GM21528 (cell line): ENCODE measurements around the gene MYOM3.
"Not testable (repeated sequence)": the region's sequence is repeated elsewhere in the genome, so short reads cannot be mapped to it uniquely, and the experiment has no call there.

Source experiments
- ATAC-seq: cut with Tn5 transposase; IDR thresholded peaks from one replicate; pipeline ENCODE4 v1.9.1; 2021; ENCODE audit warnings: mild to moderate bottlenecking, moderate library complexity; ENCODE audit not compliant: unreplicated experiment, low FRiP score

MYOM3 gene

DNA sequence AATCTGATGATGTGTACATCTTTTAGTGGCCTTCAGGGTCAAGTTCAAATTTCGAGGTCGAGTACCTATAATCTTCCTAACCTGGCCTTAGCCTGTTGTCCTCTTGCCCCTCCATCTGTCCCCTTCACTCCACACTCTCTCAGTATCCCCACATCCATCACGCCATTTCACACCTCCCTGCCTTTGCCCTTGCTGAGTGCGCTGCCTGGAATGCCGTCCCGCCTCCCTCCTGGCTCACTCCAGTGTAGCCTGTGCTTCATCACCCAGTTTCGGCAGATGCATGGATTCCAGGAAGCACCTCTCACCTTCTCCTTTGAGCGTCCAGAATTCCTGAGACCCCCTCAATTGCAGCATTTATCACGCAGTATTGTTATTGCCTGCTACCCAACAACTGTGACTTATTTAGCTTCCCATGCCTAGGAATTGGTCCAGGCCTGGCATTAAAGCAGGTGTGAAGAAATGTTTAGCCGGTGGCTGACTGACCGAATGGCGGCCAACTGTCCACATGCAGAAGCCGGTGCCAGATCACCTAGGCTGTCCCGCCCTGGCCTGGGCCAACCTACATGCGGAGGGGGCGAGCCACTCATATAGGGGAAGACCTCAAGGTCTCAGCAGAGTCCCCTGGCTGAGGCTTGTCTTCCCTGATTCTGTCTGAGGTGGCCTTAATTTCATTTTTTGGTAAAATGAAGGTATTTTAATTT, 34.5 kb downstream of the MYOM3 start:
- no peak for ATAC-seq

GRCh38 chr1:24075946-24076345, 36.0 kb downstream of the MYOM3 start:
- no peak for ATAC-seq

DNA sequence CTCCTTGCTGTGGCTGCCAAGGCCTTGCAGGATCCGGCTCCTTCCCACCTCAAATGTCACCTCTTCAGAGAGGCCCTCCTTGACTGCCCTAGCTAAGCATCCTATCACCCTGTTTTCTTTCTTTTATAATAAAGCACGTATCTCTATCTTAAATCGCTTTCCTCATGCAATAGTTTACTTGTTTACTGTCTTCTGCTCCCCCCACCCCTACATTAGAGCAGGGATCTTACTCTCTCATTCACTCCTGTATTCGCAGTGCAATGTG, 36.4 kb downstream of the MYOM3 start:
- ATAC-seq = no peak

DNA sequence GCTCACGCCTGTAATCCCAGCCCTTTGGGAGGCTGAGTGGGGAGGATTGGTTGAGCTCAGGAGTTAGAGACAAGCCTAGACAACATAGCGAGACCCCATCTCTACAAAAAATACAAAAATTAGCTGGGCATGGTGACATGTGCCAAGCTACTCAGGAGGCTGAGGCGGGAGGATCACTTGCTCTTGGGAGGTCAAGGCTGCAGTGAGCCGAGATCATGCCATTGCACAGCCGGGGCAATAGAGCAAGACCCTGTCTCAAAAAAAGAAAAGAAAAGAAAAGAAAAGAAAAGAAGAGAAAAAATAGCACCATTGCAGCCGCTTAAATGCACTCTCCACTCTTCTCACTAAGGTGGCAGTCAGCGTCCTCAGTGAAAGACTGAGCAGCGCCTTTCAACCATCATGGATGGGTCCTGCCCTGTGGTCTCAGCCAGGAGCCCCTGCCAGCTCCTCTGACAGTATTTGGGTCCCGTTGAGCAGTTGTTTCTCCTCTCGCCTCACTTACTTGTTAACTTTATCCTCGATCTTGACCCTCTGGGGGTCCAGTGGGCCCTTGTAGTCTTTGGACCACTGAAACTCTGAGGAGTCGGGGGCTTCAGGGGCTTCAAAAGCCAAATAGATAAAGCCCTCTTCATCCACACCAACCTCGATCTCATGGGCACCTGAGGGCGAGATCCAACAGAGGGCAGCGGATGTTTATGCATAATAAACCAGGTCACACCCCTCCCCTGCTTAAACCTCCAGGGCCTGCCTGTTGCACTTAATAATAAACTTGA, 36.9 kb downstream of the MYOM3 start:
- ATAC-seq = no peak

DNA sequence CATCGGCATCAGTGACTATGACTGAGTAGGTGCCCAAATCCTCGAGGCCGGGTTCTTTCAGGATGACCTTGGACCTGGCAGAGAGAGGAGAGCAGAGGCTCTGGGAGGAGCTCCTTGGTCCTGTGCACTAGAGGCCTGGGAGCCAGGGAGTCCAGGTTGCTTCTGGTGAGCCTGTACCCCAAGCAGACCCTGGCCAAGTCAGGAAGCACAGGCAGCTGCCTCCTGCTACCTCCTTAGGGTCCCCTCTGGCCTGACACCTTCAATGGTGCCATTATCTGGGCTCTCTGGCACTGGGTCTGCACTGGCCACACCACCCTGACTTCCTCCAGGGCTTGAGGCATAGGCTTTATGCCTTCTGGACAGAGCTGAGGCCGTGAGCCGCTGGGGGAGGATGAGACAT, 37.7 kb downstream of the MYOM3 start:
- ATAC-seq = no peak

- ATAC-seq = no peak
Measured at GRCh38 chr1:24071941-24072340, 40.0 kb downstream of the MYOM3 start.

DNA sequence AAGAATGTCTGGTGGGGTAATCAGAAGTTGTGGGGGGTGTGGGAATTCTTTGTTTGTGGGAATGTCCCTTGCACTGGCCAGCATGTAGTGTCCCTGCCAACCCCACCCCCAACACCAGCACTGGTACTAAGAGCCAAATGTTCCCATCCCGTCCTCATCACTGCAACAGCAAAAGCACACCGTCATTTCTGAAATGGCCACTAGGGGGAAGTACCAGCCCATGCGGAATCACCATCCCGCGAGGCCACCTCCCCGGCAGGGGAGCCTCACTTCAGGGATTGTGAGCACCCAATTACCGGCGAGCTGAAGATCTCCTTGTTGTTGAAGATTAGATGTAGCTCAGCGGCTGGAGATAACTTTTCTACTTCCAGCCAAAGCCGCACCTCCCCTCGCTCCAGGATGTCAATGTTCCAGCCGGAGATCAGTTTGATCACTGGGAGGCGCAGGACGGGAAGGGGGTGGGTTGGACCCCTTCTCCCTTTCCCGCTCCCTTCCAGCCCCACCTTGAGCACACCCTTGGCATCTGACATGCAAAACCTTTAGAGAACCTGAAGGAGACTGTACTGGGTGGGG, 41.0 kb downstream of the MYOM3 start:
- ATAC-seq = no peak

DNA sequence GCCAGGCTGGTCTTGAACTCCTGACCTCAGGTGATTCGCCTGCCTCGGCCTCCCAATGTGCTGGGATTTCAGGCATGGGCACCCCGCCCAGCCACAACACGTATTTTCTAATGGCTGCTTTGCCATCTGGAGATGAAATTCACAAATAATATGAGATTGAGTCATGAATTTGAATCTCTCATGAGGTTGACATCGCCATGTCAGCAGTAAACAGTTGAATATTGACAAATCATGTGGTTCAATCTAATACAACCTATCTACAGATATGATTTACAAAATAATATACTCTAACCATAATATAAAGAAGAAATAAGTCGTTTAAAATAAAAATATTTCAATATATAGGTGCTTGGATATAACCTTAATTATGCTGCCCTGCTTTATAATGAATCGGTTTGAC, 42.1 kb downstream of the MYOM3 start:
- ATAC-seq = no peak

GRCh38 chr1:24067978-24068377, 44.0 kb downstream of the MYOM3 start:
- ATAC-seq = no peak

- no peak for ATAC-seq
Measured at GRCh38 chr1:24065304-24065703, 46.6 kb downstream of the MYOM3 start.

- ATAC-seq = no peak
Measured at GRCh38 chr1:24062221-24062620, 49.7 kb downstream of the MYOM3 start.

DNA sequence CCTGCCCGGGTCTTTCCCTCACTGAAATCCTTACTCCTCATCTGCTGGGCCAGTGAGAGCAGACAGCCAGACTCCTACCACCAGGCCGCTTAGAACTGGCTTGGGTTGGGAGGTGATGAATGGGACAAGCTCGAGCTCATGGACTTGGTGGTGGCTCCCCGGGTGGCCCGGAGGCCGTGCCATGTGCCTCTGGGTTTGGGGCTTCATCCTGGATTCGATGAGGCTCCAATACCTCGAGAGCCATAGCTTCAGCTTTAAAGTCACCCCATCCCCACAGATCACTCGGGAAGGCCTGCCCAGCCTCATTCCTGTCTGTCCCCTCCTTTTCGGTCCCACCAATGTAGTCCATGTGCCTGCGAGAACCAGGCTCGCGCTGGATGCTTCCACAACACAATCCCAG, 51.5 kb downstream of the MYOM3 start:
- no peak for ATAC-seq

DNA sequence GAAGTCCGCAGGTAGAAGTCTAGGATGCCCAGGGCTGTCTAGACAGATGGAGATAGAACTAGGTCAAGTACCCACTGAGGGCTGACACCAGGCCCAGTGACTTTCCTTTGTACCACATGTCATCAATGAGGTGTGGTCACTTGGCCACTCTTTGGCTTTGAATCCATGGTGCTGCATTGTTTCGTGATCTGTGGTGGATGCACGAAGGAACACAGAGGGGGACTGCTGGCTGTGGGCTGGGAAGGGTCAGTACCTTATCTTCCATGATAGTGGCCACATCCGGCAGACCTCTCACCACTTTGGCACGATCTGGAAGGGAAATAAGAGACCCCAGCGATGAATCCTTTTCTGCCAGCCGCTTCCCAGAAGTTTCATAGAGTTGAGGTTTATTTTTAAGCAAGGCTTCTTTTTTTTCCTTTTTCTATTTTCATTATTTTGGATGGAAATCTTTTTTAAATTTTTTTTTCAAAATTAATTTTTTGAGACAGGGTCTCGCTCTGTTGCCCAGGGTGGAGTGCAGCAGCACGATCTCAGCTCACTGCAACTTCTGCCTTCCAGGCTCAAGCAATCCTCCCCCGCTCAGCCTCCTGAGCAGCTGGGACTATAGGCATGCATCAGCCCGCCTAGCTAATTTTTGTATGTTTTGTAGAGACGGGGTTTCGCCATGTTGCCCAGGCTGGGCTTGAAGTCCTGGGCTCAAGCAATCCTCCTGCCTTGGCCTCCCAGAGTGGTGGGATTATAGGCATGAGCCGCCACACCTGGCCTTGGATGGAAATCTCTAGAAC, 53.1 kb downstream of the MYOM3 start:
- ATAC-seq = no peak

DNA sequence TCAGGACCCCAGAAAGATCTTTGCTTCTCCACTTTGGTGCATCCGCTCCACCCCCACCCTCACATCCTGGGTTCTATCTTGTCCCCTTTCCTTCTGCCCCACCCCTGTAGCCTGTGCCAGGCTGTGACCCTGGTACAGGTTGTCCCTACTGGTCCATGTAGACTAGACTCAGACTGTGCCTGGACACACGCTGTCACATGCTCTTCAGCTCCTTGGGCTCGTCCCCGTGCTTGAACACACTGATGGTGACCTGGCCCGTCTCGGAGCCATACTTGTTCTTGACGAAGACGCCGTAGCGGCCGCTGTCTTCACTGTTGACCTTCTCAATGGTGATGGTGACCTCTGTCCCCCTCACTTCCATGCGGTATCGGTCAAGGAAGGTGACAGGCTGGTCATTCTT, 54.8 kb downstream of the MYOM3 start:
- ATAC-seq = no peak

DNA sequence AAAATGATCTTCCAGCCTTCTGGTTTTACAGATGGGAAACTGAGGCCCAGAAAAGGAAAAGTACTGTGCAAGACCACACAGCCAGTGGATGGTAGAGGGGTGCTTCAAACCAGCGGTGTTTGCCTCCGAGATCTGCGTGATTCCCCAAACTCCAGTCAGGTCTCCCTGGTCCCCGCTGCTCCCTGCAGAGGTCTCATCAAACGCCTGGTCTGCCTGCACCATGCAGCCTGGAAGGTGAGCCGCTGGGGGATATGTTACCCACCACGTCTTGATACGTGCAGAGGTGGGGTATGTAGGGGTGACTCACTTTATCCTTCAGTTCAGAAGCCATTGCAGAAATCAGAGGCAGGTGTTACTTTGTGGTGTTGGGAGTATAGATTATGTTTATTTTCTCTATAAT, 56.3 kb downstream of the MYOM3 start:
- ATAC-seq = no peak

GRCh38 chr1:24052220-24052619, 59.7 kb downstream of the MYOM3 start:
- no peak for ATAC-seq

DNA sequence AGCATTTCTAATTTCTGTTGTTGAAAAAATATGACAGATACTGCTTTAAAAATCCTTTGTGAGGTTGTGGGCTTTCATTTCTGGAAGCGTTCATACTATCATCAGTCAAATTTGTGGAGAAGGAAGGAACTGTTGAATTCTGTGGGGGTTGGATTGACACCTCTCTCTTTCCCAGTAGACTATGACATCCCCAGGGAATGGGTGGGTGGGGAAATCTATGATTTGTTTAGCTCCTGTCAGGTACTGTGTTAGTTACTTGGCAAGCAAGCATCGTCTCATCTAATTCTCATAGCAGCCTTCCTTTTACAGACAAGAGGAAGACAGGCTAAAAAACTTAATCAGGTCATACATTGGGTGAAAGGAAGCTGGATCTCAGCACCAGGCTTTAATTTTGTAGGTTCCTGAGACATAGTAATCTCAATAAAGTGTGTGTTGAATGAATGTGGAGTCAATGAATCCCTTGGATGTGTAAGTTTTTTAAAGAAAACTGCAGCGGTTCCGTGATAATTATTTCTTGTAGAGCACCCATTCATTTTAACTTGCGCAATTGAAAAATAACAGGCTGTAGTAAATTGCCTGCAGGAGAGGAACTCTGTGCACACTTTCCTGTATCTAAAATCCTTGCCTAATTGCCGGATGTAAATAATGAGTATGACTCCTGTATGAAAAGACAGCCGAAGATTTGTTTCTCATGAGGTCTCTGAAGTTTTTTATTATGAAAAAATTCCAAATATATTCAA, 60.6 kb downstream of the MYOM3 start:
- no peak for ATAC-seq

DNA sequence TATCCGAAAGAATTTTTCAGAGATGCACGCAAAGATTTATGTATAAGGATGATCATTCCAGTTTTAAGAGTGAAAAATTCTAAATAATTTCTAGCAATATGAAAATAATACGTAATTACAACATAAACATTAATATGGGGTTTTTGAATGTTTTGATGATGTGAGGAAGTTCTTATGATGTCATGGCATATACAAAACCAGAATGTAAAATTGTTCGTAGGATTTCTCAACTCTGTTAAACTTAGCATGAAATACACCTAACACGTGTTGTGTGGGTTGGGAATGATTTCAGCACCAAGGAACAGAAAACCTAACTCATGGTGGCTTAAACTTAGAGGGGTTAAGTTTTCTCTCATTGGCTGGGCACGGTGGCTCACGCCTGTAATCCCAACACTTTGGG, 62.2 kb downstream of the MYOM3 start:
- no peak for ATAC-seq

GRCh38 chr1:24048894-24049293, 63.0 kb downstream of the MYOM3 start:
- ATAC-seq = not testable (repeated sequence)

GRCh38 chr1:24048205-24048869, 63.6 kb downstream of the MYOM3 start:
- no peak for ATAC-seq
